ENCODE measurements around the gene ZNF497. TPM values are rescaled to one million over a fixed set of nuclear protein-coding genes. Genes with fewer than 3 reads are reported as not detected.

ZNF497 gene
- 0.81 and 1.6 TPM in 2 replicates for total RNA-seq

GRCh38 chr19:58362272-58362994 lies at the start of gene ZNF497:
Gene ZNF497, minus strand, starts transcription at chr19:58362751. Its CDS starts 5,116 bp downstream, at chr19:58357635.

DNA sequence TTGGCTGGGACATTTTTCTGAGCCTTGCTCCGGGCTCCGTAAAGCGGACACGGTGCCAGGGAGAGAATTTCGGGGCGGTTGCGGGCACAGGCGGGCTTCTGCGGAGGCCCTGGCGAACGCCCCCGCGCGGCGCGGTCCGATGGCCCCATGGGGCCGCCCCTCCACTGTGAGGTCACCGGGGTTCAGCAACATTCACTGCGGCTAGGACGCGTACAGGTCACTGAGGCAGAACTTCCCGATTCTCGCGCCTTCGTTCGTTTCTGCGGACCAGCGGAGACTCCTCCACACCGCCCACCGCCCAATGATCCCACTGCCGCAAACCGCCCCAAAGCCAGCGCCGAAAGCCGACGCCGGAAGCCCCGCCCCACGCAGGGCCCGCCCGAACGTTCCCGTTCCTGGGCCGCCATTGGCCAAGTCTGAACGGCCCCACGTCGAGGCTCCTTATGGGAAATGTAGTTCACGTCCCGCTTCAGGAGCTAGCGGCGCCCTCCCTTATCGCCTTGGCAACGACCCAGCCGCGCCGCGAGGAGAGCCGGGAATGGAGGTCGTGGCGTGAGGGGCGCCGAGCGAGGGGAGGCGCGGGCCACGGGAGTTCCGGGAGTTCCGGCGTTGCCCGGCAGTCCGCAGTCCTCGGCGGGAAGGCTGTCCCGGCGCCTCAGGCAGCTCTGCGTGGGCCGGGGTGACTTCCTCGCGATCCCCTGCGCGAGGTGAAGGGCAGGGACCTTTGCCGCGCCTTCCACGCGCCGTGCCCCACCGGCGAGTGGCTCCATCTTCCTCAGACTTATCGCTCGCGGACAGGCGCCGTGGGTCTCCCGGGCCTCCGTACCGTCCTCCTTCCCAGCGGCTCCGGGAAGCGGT lies 45.8 kb upstream of the ZNF497 start, which contains the start of gene ZNF584:
Gene ZNF584, plus strand, starts transcription at position 498 of the 858 bp plus-strand sequence. CDS start 499 bp downstream, outside the sequence.

GRCh38 chr19:58395220-58395978 lies 32.8 kb upstream of the ZNF497 start, which contains the start of gene RNF225:
Gene RNF225, plus strand, starts transcription at chr19:58395656. Its CDS starts 434 bp downstream, at chr19:58396090.

DNA sequence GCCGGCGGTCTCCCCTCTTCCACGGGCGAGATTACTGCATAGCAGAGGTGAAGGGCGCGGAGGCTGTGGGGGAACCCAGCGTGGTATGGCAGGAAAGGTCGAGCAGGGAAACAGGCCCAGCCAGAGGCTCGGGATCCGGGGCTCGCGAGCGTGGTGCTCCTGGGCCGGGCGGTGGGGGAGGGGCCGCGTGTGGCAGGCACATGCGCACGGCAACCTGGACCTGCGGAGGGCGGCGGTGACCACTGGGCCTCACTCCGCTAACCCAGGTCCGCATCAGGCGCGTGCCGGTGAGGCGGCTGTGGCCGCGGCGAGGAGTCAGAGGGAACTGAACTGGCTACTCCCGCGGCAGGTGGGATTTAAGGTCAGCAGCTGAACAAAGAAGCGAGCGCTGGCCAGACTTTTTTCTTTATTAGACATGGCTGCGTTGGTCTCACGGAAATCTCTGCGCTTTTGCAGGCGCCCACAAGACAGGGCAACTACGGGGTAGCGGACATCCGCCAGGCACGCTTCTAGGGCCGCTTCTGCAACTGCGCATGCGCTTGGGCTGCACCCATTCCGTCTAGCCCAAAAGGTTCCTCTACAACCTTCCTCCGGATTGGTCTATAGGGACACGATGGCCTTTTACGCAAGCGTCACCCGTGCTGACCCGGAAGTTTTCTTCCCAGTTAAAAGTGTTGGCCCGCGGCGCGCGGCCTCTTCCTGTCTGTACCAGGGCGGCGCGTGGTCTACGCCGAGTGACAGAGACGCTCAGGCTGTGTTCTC lies 24.2 kb upstream of the ZNF497 start, which contains the start of gene RPS5:
Gene RPS5, plus strand, starts transcription at position 694 of the 762 bp plus-strand sequence. CDS start 869 bp downstream, outside the sequence.

DNA sequence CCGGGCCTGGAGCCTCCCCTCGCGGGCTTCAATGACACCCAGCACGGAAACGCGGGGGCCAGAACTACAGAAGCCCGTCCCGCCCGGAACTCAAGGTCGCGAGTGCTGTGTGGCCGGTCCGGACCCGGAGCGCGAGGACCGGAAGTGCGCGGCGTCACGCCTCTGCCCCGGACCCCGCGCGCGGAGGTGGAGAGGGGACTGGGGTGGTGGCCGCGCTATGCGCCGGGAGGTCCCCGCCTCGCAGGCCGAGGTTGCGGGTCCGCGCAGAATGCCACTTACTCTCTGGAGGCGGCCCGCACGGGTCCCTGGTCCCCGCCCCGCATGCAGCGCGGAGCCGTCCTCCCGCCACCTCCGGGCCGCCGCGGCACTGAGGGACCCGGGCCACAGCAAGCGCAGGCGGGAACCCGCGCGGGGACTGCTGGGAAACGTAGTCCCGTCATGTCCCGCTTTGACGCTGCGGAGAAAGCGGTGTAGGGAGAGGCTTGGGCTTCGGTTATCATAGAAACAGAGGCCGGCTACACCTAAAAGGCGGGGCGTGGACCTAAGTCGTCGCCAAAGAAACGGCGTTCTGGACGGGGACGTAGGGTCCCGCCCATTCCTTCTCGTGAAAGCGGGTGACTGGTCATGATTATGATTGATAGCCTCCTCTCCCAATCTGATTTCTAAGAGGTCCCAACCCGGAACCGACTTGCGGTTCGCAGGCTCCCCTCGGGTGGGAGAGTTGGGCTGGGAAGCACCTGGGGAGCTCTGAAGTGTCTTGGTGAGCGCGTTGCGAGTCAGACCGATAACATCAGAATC lies 18.3 kb upstream of the ZNF497 start, which contains the start of gene ZNF837:
Gene ZNF837, minus strand, starts transcription at position 369 of the 798 bp plus-strand sequence. CDS start 11,698 bp downstream, outside the sequence.

DNA sequence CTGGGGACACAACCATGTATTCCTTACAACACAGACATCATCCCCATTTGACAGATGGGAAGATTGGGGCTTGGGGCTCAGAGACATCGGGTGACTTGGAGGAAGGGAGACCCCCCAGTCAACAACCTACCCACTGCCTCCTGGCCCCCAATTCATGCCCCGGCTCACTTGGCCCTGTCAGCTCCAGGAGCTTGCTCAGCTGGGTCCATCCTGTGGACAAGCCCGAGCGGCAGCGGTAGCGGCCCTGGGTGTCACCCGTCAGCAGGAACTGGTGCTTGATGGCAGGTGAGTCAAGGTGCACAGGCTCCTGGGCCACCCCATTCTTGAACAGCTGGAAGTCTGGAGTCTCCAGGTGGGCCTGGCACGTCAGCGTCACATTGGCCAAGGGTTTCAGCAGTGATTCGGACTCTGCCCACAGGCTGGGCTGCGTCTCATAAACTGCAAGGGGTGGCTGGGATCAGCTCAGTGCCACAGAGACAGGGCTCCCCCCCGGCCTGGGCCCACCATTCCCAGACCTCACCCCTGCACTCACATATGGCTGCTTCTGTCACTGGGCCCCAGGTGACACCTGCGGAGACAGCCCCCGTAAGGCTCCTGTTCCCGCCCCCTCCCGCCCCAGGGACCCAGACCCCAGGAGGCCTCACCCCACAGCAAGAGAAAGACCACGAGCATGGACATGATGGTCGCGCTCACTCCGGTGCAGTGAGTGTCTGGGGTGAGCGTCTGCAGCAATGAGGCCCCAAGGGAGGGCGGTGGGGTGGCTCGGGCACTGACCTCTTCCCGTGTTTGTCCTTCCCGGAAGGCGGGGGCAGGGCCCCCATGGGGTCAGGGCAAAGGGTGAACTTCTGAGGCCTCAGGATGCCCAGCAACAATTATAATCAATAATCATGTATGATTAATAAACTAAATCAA lies 9.5 kb downstream of the ZNF497 start, which contains the start of gene A1BG:
Gene A1BG, minus strand, starts transcription at position 733 of the 912 bp plus-strand sequence. Its CDS starts 55 bp downstream, at position 678.

GRCh38 chr19:58326914-58327726 lies 35.4 kb downstream of the ZNF497 start, which contains the start of gene ZSCAN22:
Gene ZSCAN22, plus strand, starts transcription at chr19:58326994. Its CDS starts 7,809 bp downstream, at chr19:58334803.

DNA sequence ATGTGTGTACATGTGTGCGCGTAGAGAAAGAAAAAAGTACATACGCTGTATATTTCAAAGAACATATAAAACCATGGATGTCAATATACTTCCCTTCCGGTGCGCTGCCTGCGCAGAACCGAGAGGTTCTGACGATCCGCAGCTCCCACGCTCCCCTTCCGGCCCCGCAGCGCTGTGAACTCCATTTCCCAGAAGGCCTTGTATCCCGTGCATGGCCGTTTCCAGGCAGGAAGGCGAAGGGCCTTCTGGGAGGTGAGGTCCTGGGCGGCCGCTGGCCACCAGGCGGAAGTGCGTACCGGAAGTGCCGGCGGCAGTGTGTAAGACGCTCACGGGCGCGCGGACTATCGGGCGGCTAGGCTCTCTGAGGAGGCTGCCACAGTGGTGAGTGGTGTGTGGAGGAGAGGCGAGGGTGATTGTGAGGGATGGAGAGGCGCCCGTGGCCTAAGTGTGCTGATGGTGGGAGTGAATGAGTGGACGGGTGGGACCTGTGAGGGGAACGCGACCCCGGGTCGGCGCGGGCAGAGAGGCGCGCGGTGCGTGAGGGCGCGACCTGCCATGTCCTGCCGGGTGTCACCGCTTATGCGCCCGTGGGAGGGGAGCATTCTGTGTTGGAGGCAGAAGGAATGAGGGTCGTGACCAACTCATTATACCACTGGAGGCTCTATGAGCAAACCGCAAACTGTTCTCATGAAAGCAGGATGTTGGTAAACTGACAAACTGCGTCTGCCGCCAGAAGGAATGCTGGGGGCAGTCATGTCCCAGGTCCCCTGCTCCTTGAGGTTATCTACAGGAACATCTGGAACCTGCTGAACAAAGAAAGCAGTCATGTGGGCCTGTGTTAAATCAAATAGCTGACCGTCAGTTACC lies 57.3 kb downstream of the ZNF497 start, which contains the start of gene ERVK3-1:
Gene ERVK3-1, plus strand, starts transcription at position 313 of the 867 bp plus-strand sequence. CDS start 6,792 bp downstream, outside the sequence.

Other genes with a start within 250 kb of the ZNF497 start
- 6.5 and 11.3 TPM in 2 replicates for gene ZNF329, start 212.0 kb downstream of the ZNF497 start, total RNA-seq
- gene ZNF274, start 179.7 kb downstream of the ZNF497 start, total RNA-seq = 14.7 and 21.0 TPM in 2 replicates
- gene ZNF544, start 133.8 kb downstream of the ZNF497 start, total RNA-seq = 36.3 and 58.2 TPM in 2 replicates
- 2.6 and 5.2 TPM in 2 replicates for gene ZNF8, start 83.8 kb downstream of the ZNF497 start, total RNA-seq
- gene ERVK3-1, start 57.4 kb downstream of the ZNF497 start, total RNA-seq = 17.0 and 32.5 TPM in 2 replicates
- 1.3 and 3.3 TPM in 2 replicates for gene ZSCAN22, start 35.8 kb downstream of the ZNF497 start, total RNA-seq
- gene A1BG, start 9.3 kb downstream of the ZNF497 start, total RNA-seq = 2.5 and 2.9 TPM in 2 replicates
- gene ZNF837, start 18.3 kb upstream of the ZNF497 start, total RNA-seq = 1.2 and 1.9 TPM in 2 replicates
- 1,823 and 2,576 TPM in 2 replicates for gene RPS5, start 24.5 kb upstream of the ZNF497 start, total RNA-seq
- not detected in 2 replicates for gene RNF225, start 32.9 kb upstream of the ZNF497 start, total RNA-seq
- 7.6 and 11.8 TPM in 2 replicates for gene ZNF584, start 45.9 kb upstream of the ZNF497 start, total RNA-seq
- gene ZNF132, start 77.4 kb upstream of the ZNF497 start, total RNA-seq = 3.7 and 6.3 TPM in 2 replicates
- 5.2 and 10.5 TPM in 2 replicates for gene ZNF324B, start 88.9 kb upstream of the ZNF497 start, total RNA-seq
- 7.6 and 11.2 TPM in 2 replicates for gene ZNF324, start 104.3 kb upstream of the ZNF497 start, total RNA-seq
- gene ZNF446, start 113.6 kb upstream of the ZNF497 start, total RNA-seq = 3.5 and 3.9 TPM in 2 replicates
- gene SLC27A5, start 149.2 kb upstream of the ZNF497 start, total RNA-seq = 5.9 and 11.2 TPM in 2 replicates
- 4.4 and 6.9 TPM in 2 replicates for gene ZBTB45, start 157.1 kb upstream of the ZNF497 start, total RNA-seq
- 287 and 532 TPM in 2 replicates for gene TRIM28, start 181.3 kb upstream of the ZNF497 start, total RNA-seq
- 102 and 110 TPM in 2 replicates for gene CHMP2A, start 192.4 kb upstream of the ZNF497 start, total RNA-seq
- 61.0 and 79.7 TPM in 2 replicates for gene UBE2M, start 195.9 kb upstream of the ZNF497 start, total RNA-seq
- 5.8 and 11.1 TPM in 2 replicates for gene MZF1, start 210.6 kb upstream of the ZNF497 start, total RNA-seq

Data from bladder microvascular endothelial cell (primary cell).